ENCODE results near the gene PRPF40B. TPM values are rescaled to one million over a fixed set of nuclear protein-coding genes. Genes with fewer than 3 reads are reported as not detected.

The PRPF40B gene
- polyA plus RNA-seq, 2 of the 4 experiments (the other 2 are of a cell fraction), result 15.0 to 17.0 TPM

DNA sequence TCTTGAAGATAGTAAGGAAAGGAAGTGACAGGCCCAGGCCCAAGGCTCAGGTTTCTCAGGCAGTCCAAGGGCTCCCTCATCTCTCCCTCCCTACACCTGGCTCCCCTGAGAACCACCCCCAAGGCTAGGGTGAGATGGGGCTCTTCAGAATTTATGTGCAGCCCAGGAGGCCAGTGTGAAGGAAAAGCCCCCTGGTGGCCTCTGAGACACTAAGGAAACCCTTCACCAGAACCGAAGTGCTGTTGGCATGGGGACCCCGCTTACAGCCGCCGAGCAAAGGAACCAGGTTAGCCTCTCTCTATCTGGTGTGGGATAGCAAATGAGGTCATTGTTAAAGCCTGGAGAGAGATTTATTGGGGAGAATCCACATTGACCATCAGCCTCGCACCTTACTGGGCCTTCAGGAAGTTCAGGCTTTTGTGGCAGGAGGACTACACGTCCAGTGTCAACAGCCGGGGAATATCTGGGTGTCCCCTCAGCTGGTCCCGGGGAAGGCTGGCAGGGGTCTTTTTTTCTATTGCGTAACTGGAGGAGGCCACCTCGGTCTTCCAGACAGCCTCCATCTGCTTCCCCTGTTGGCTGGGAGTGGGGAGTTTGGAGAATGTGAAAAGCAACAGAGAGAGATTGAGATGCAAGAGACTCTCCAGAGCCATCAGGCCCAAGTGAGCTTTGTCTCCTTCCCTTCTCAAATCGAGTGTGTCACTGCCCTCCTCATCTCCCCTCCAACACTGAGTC, 36.0 kb upstream of the PRPF40B start:
- DNase-seq (ENCODE audit: low read depth in 1 of 2, low spot score in 1 of 2), result peak in 1 of 2 experiments; percentile 32
- ChIA-PET POLR2A (no interaction called here), CTCF (interaction anchor here (0.6 to 2.8 kb wide), 6 partner anchors 9 to 299 kb away, joined by 3 to 9 read pairs (median 4); no protein-coding TSS in a partner anchor)
- no peak overlapping the region for H3K27ac ChIP-seq
- 85% methylated on average over 11 of the region's 11 CpGs for WGBS (ENCODE audit: missing lambda C conversion rate)
- peaks cover 11% of the 10 kb centered on the region; the same call in 2 of the 3 replicates for H3K4me1 ChIP-seq
- no peak overlapping the region for H3K4me3 ChIP-seq
- no peak for FAIRE-seq
- TF ChIP-seq, protein P1, sequence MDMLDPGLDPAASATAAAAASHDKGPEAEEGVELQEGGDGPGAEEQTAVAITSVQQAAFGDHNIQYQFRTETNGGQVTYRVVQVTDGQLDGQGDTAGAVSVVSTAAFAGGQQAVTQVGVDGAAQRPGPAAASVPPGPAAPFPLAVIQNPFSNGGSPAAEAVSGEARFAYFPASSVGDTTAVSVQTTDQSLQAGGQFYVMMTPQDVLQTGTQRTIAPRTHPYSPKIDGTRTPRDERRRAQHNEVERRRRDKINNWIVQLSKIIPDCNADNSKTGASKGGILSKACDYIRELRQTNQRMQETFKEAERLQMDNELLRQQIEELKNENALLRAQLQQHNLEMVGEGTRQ (IDR thresholded peaks at IDR 0.05), result no peak
- TF ChIP-seq POLR2AphosphoS2 (conservative IDR thresholded peaks at IDR 0.05; ENCODE audit: low read length) (no peak), EHMT2 (IDR thresholded peaks at IDR 0.05; ENCODE audit: low read depth) (no peak), CHD4 (IDR thresholded peaks at IDR 0.05; ENCODE audit: borderline replicate concordance) (no peak), HOXA7 (CRISPR knock-in tag; IDR thresholded peaks at IDR 0.05) (no peak), CEBPB (IDR thresholded peaks at IDR 0.05) (peak in 1 of 2 experiments; percentile 24; a peak in 1 of 4 replicates)
- ATAC-seq, result peak in 1 of 2 experiments; percentile 60; a peak in 4 of 6 replicates
- no peak overlapping the region for H3K4me2 ChIP-seq
- H3K9me3 ChIP-seq, result no peaks in the 10 kb centered on the region

DNA sequence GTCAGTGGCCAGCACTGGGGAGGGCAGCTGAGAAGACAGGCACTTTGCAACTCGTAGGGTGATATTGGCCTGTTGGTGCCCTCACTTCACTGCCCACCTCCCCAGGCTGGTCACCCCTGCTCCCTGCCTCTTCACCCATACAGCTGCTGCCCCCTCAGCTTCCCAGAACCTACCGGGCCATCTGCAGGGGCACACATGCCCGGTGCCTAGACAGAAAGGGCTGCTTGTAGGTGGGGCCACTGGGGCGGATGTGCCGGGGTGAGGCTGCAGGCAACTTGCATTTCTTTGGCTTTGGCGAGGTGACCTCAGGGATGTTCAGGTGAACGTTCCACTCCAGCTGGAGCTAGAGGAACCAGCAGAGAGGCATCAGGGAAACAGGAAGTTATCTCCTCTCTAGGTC, 35.1 kb upstream of the PRPF40B start:
- Histone ChIP-seq H3K9me3 (no peaks in the 10 kb centered on the region), H3K4me3 (no peak overlapping the region), H3K4me2 (no peak overlapping the region), H3K4me1 (peaks cover 2% of the 10 kb centered on the region; the same call in 2 of the 3 replicates), H3K27ac (no peak overlapping the region)
- ChIA-PET CTCF (interaction anchor here (0.6 to 2.4 kb wide), 10 partner anchors 8 to 257 kb away, joined by 3 to 9 read pairs (median 4); no protein-coding TSS in a partner anchor), POLR2A (interaction anchor here (0.7 kb wide), 1 partner anchor 153 kb away, joined by 3 read pairs; the partner anchor contains the start of gene TMBIM6)
- no peak for ATAC-seq
- TF ChIP-seq MYC (IDR thresholded peaks at IDR 0.05; ENCODE audit: borderline replicate concordance, low read length), result no peak
- no peak for TF ChIP-seq ESRRA (IDR thresholded peaks at IDR 0.05; ENCODE audit: borderline replicate concordance, low read length)
- no peak for TF ChIP-seq CHD2 (IDR thresholded peaks at IDR 0.05; ENCODE audit: low read length, partially characterized antibody)
- TF ChIP-seq GATA3 (IDR thresholded peaks at IDR 0.05; ENCODE audit: borderline replicate concordance), result no peak
- TF ChIP-seq, protein P2, sequence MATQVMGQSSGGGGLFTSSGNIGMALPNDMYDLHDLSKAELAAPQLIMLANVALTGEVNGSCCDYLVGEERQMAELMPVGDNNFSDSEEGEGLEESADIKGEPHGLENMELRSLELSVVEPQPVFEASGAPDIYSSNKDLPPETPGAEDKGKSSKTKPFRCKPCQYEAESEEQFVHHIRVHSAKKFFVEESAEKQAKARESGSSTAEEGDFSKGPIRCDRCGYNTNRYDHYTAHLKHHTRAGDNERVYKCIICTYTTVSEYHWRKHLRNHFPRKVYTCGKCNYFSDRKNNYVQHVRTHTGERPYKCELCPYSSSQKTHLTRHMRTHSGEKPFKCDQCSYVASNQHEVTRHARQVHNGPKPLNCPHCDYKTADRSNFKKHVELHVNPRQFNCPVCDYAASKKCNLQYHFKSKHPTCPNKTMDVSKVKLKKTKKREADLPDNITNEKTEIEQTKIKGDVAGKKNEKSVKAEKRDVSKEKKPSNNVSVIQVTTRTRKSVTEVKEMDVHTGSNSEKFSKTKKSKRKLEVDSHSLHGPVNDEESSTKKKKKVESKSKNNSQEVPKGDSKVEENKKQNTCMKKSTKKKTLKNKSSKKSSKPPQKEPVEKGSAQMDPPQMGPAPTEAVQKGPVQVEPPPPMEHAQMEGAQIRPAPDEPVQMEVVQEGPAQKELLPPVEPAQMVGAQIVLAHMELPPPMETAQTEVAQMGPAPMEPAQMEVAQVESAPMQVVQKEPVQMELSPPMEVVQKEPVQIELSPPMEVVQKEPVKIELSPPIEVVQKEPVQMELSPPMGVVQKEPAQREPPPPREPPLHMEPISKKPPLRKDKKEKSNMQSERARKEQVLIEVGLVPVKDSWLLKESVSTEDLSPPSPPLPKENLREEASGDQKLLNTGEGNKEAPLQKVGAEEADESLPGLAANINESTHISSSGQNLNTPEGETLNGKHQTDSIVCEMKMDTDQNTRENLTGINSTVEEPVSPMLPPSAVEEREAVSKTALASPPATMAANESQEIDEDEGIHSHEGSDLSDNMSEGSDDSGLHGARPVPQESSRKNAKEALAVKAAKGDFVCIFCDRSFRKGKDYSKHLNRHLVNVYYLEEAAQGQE (IDR thresholded peaks at IDR 0.05), result no peak
- TF ChIP-seq, protein P3, sequence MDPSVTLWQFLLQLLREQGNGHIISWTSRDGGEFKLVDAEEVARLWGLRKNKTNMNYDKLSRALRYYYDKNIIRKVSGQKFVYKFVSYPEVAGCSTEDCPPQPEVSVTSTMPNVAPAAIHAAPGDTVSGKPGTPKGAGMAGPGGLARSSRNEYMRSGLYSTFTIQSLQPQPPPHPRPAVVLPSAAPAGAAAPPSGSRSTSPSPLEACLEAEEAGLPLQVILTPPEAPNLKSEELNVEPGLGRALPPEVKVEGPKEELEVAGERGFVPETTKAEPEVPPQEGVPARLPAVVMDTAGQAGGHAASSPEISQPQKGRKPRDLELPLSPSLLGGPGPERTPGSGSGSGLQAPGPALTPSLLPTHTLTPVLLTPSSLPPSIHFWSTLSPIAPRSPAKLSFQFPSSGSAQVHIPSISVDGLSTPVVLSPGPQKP (IDR thresholded peaks at IDR 0.05; ENCODE audit: low read depth, low read length), result no peak
- no peak for TF ChIP-seq ZNF302 (CRISPR knock-in tag; IDR thresholded peaks at IDR 0.05)
- no peak for TF ChIP-seq MAFK (IDR thresholded peaks at IDR 0.05; ENCODE audit: partially characterized antibody)
- TF ChIP-seq HOXB5 (CRISPR knock-in tag; IDR thresholded peaks at IDR 0.05), result no peak
- TF ChIP-seq RARB (CRISPR knock-in tag; IDR thresholded peaks at IDR 0.05), result no peak
- no peak for TF ChIP-seq ZFP36 (IDR thresholded peaks at IDR 0.05; ENCODE audit: borderline replicate concordance, partially characterized antibody)
- no peak for TF ChIP-seq BHLHE40 (IDR thresholded peaks at IDR 0.05; ENCODE audit: low read depth, low read length)
- TF ChIP-seq, protein P4, sequence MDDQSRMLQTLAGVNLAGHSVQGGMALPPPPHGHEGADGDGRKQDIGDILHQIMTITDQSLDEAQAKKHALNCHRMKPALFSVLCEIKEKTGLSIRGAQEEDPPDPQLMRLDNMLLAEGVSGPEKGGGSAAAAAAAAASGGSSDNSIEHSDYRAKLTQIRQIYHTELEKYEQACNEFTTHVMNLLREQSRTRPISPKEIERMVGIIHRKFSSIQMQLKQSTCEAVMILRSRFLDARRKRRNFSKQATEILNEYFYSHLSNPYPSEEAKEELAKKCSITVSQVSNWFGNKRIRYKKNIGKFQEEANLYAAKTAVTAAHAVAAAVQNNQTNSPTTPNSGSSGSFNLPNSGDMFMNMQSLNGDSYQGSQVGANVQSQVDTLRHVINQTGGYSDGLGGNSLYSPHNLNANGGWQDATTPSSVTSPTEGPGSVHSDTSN (IDR thresholded peaks at IDR 0.05), result no peak
- no peak for TF ChIP-seq FOSB (CRISPR knock-in tag; IDR thresholded peaks at IDR 0.05)
- no peak for TF ChIP-seq RFX5 (IDR thresholded peaks at IDR 0.05)
- no peak for DNase-seq (ENCODE audit: low read depth in 1 of 2, low spot score in 1 of 2)
- 97% methylated on average over 7 of the region's 7 CpGs for WGBS (ENCODE audit: missing lambda C conversion rate)
- no peak for FAIRE-seq

Data from A549 (cell line).